ENCODE results near the gene AFF1.

- TF ChIP-seq POLR2A (IDR thresholded peaks at IDR 0.05) = no peak
- TF ChIP-seq, protein P1, sequence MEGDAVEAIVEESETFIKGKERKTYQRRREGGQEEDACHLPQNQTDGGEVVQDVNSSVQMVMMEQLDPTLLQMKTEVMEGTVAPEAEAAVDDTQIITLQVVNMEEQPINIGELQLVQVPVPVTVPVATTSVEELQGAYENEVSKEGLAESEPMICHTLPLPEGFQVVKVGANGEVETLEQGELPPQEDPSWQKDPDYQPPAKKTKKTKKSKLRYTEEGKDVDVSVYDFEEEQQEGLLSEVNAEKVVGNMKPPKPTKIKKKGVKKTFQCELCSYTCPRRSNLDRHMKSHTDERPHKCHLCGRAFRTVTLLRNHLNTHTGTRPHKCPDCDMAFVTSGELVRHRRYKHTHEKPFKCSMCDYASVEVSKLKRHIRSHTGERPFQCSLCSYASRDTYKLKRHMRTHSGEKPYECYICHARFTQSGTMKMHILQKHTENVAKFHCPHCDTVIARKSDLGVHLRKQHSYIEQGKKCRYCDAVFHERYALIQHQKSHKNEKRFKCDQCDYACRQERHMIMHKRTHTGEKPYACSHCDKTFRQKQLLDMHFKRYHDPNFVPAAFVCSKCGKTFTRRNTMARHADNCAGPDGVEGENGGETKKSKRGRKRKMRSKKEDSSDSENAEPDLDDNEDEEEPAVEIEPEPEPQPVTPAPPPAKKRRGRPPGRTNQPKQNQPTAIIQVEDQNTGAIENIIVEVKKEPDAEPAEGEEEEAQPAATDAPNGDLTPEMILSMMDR (IDR thresholded peaks at IDR 0.05) = no peak
Observed at GRCh38 chr4:86944964-86945781, 10.4 kb downstream of the AFF1 start.
